IMR-90 (cell line): ENCODE results near the gene NIPAL1. TPM values are rescaled to one million over a fixed set of nuclear protein-coding genes. Genes with fewer than 3 reads are reported as not detected.

Experiments
- ATAC-seq: fragments of 200-7000 bp; cut with Tn5 transposase; 2 replicates; pipeline ENCODE4 v1.9.1; 2020; ENCODE audit warnings: low read depth, mild to moderate bottlenecking, moderate library complexity
- BruUV-seq: library from RNA; stranded (reverse); fragments of 400-500 nt; replicated peaks from 2 replicates; lab custom pipeline; 2021; lab: Mats Ljungman, UMichigan
- CTCF ChIA-PET: fragments of 300-600 bp; formaldehyde crosslinking; extraction: SDS; loops from one replicate; lab custom pipeline; 2021; ENCODE audit warnings: antibody characterized with exemption; lab: Yijun Ruan, JAX
- POLR2A ChIA-PET: fragments of 300-600 bp; sonication (Branson Sonifier 250); formaldehyde crosslinking; loops from one replicate; lab custom pipeline; 2022; ENCODE audit warnings: antibody characterized with exemption; ENCODE audit not compliant: unreplicated experiment; lab: Charles Lee
- DNase-seq: peaks from one replicate; pipeline ENCODE4 v3.0.0; 2013
- H2AFZ ChIP-seq: replicated peaks from 2 replicates; pipeline ENCODE3; 2013; ENCODE audit warnings: low read length, mild to moderate bottlenecking; ENCODE audit not compliant: poor library complexity
- H2AK5ac ChIP-seq: 2 replicates; pipeline ENCODE4 v1.6.1; 2013; ENCODE audit warnings: low read depth, low read length, inconsistent platforms
- H2AK9ac ChIP-seq: replicated peaks from 2 replicates; pipeline ENCODE3; 2013; ENCODE audit warnings: mild to moderate bottlenecking, low read depth, low read length, moderate library complexity; ENCODE audit not compliant: poor library complexity
- H2BK120ac ChIP-seq: 2 replicates; pipeline ENCODE4 v1.6.1; 2013; ENCODE audit warnings: low read depth, low read length, inconsistent platforms
- H2BK15ac ChIP-seq: 3 replicates; pipeline ENCODE4 v1.6.1; 2013; ENCODE audit warnings: low read depth, low read length, inconsistent platforms
- H2BK20ac ChIP-seq: 2 replicates; pipeline ENCODE4 v1.6.1; 2013; ENCODE audit warnings: low read depth, mild to moderate bottlenecking, inconsistent platforms, low read length, moderate library complexity
- H2BK5ac ChIP-seq: 2 replicates; pipeline ENCODE4 v1.6.1; 2013; ENCODE audit warnings: mild to moderate bottlenecking, low read depth, low read length, inconsistent platforms; ENCODE audit not compliant: poor library complexity, severe bottlenecking
- H3K14ac ChIP-seq: replicated peaks from 2 replicates; pipeline ENCODE4 v1.6.1; 2013; ENCODE audit warnings: low read depth, low read length, inconsistent platforms
- H3K18ac ChIP-seq: 2 replicates; pipeline ENCODE4 v1.6.1; 2013; ENCODE audit warnings: low read depth, low read length, control low read depth
- H3K23ac ChIP-seq: 2 replicates; pipeline ENCODE4 v1.6.1; 2013; ENCODE audit warnings: low read depth, low read length, inconsistent platforms
- H3K27ac ChIP-seq: 2 replicates; pipeline ENCODE4 v1.5.1; 2013; ENCODE audit warnings: mild to moderate bottlenecking, control low read depth, low read length; ENCODE audit not compliant: insufficient read depth
- H3K27me3 ChIP-seq: 2 replicates; pipeline ENCODE4 v1.6.1; 2013; ENCODE audit warnings: low read length; ENCODE audit not compliant: control insufficient read depth, insufficient read depth
- H3K36me3 ChIP-seq: 2 replicates; pipeline ENCODE4 v1.6.1; 2013; ENCODE audit warnings: low read length, mixed read lengths; ENCODE audit not compliant: control insufficient read depth, insufficient read depth
- H3K4ac ChIP-seq: 2 replicates; pipeline ENCODE4 v1.6.1; 2013; ENCODE audit warnings: low read depth, low read length, inconsistent platforms
- H3K4me1 ChIP-seq: 2 replicates; pipeline ENCODE4 v1.6.1; 2013; ENCODE audit warnings: low read length, mixed read lengths; ENCODE audit not compliant: control insufficient read depth, insufficient read depth
- H3K4me2 ChIP-seq: 2 replicates; pipeline ENCODE4 v1.6.1; 2013; ENCODE audit warnings: low read depth, mild to moderate bottlenecking, control low read depth, low read length, moderate library complexity
- H3K4me3 ChIP-seq: 2 replicates; pipeline ENCODE4 v1.5.1; 2013; ENCODE audit warnings: low read depth, mild to moderate bottlenecking, control low read depth, low read length, moderate library complexity; ENCODE audit not compliant: insufficient read depth
- H3K56ac ChIP-seq: 2 replicates; pipeline ENCODE4 v1.6.1; 2013; ENCODE audit warnings: low read length, inconsistent platforms; ENCODE audit not compliant: insufficient read depth; ENCODE audit errors: extremely low read depth
- H3K79me1 ChIP-seq, 2 experiments: 2 replicates each; pipeline ENCODE4 v1.6.1; 2013; ENCODE audit warnings: low read length in 2 of 2, inconsistent platforms in 1 of 2, low read depth in 1 of 2
- H3K9ac ChIP-seq: 2 replicates; pipeline ENCODE4 v1.6.1; 2013; ENCODE audit warnings: low read depth, low read length, control low read depth
- H3K9me1 ChIP-seq: 2 replicates; pipeline ENCODE4 v1.6.1; 2013; ENCODE audit warnings: low read length, inconsistent platforms; ENCODE audit not compliant: insufficient read depth
- H3K9me3 ChIP-seq: 2 replicates; pipeline ENCODE4 v1.6.1; 2013; ENCODE audit warnings: low read length; ENCODE audit not compliant: control insufficient read depth, insufficient read depth
- H4K20me1 ChIP-seq: 2 replicates; pipeline ENCODE4 v1.6.1; 2013; ENCODE audit warnings: low read length, inconsistent platforms; ENCODE audit not compliant: insufficient read depth
- H4K5ac ChIP-seq: 2 replicates; pipeline ENCODE4 v1.6.1; 2013; ENCODE audit warnings: mild to moderate bottlenecking, low read depth, low read length, control low read depth
- H4K8ac ChIP-seq, 2 experiments: 2 replicates each; pipeline ENCODE4 v1.6.1; 2013; ENCODE audit warnings: low read depth in 2 of 2, low read length in 2 of 2, control low read depth in 1 of 2, inconsistent platforms in 1 of 2
- H4K91ac ChIP-seq: 2 replicates; pipeline ENCODE4 v1.6.1; 2013; ENCODE audit warnings: low read depth, low read length, inconsistent platforms; ENCODE audit not compliant: insufficient read depth
- MAFK ChIP-seq: IDR thresholded peaks from 2 replicates; pipeline ENCODE4 v1.6.1; 2012; ENCODE audit warnings: low read depth, low read length, improper control_type of control experiment
- WGBS, 2 experiments: methylation state at CpG; one replicate each; pipeline versions ENCODE4 v1.1.5 to v1.1.7; 2013; ENCODE audit warnings: missing lambda C conversion rate in 2 of 2; ENCODE audit not compliant: insufficient read length in 1 of 2; ENCODE audit errors: extremely low coverage in 2 of 2; 5-methylcytosine and 5-hydroxymethylcytosine counted together
- dilution Hi-C: fragments of 300-500 bp; cut with HindIII; formaldehyde crosslinking; loops from one replicate; pipeline ENCODE4 v1.14.3; 2018; ENCODE audit warnings: low sequenced_read_pairs; ENCODE audit not compliant: unreplicated experiment
- in situ Hi-C: fragments of 300-500 bp; cut with MboI; formaldehyde crosslinking; loops from 3 replicates; pipeline ENCODE4 v1.14.3; 2019; ENCODE audit warnings: low sequenced_read_pairs, inconsistent platforms, mixed read lengths
- intact Hi-C: fragments of 100-400 bp; cut with micrococcal nuclease; formaldehyde crosslinking; loops from 2 replicates; pipeline ENCODE4 v1.10.0; 2022
- polyA plus RNA-seq, 3 experiments: library from polyadenylated mRNA; depleted of rRNA; stranded (reverse); fragments of >200 nt; gene quantifications; 2 replicates each; pipeline ENCODE4 v1.2.3, GENCODE V29; 2012; ENCODE audit warnings: low replicate concordance in 1 of 3
- total RNA-seq: library from RNA; depleted of rRNA; stranded (reverse); fragments of >200 nt; gene quantifications from 2 replicates; pipeline ENCODE4 v1.2.3, GENCODE V29; 2012

Gene NIPAL1
- total and polyA plus RNA-seq, 2 of the 4 experiments (the other 2 are of a cell fraction) = 0.89 to 1.1 TPM

- Histone ChIP-seq H4K91ac (no peak overlapping the region), H3K4me1 (no peaks in the 10 kb centered on the region), H2AK9ac (no peak overlapping the region), H3K9me3 (no peaks in the 10 kb centered on the region), H3K56ac (no peak overlapping the region), H3K14ac (no peak overlapping the region), H3K4ac (no peak overlapping the region), H3K9ac (no peak overlapping the region), H2BK120ac (no peak overlapping the region), H2BK5ac (no peak overlapping the region), H3K9me1 (no peaks in the 10 kb centered on the region), H3K36me3 (no peaks in the 10 kb centered on the region), H3K4me3 (no peak overlapping the region), H3K27ac (no peak overlapping the region), H3K79me1 (no peaks in the 10 kb centered on the region), H3K4me2 (no peak overlapping the region), H4K5ac (no peak overlapping the region), H3K23ac (no peak overlapping the region), H3K18ac (no peak overlapping the region), H2AFZ (no peak overlapping the region), H3K27me3 (no peaks in the 10 kb centered on the region), H4K8ac (no peak overlapping the region), H2AK5ac (no peak overlapping the region), H2BK20ac (no peak overlapping the region), H4K20me1 (no peaks in the 10 kb centered on the region), H2BK15ac (no peak overlapping the region)
- no peak for TF ChIP-seq MAFK
- ChIA-PET CTCF (no interaction called here), POLR2A (no interaction called here)
- dilution Hi-C loops = no loop called here
- WGBS, 2 experiments = no CpG with 5 or more reads among the region's 3 CpGs
- no TSS peak for BruUV-seq
- no peak for DNase-seq
- intact Hi-C loops = no loop called here
- in situ Hi-C loops = no loop called here
- ATAC-seq = no peak
Measured at GRCh38 chr4:47974566-47974965, 42.0 kb upstream of the NIPAL1 start.
